Measurements from ENCODE around the gene GP1BB.

GRCh38 chr22:19770349-19771220, 47.2 kb downstream of the GP1BB start:
- TF ChIP-seq POLR2A (IDR thresholded peaks at IDR 0.05; ENCODE audit: low read length) = no peak
- TF ChIP-seq GATA1 (IDR thresholded peaks at IDR 0.05; ENCODE audit: low read depth, low read length) = no peak
